HCEC 1CT (cell line): ENCODE measurements around the gene UBE2O.
"Not testable (repeated sequence)": the region's sequence is repeated elsewhere in the genome, so short reads cannot be mapped to it uniquely, and the experiment has no call there.

Experiments used
- DNase-seq: peaks from one replicate; pipeline ENCODE4 v3.0.0-alpha.2; 2017

UBE2O gene

DNA sequence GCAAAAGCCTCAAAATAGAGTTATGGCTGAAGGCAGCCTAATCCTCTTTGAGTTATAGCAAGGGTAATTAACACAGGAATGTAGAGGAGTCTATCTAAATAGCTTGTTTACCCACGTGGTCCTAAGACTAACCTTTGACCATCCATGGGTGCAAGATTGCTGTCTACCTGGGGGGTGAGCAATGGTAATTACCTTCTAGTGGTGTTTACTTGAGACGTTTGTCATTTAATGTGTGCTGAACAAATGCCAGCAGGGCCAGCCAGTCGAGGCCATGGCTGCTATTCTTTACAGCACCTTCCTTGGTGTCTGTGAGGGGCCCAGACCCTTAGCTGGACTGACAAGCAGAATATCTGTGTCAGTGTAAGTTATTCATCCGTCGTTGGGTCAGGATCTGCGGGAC is 85.3 kb downstream of the UBE2O start:
- no peak for DNase-seq

DNA sequence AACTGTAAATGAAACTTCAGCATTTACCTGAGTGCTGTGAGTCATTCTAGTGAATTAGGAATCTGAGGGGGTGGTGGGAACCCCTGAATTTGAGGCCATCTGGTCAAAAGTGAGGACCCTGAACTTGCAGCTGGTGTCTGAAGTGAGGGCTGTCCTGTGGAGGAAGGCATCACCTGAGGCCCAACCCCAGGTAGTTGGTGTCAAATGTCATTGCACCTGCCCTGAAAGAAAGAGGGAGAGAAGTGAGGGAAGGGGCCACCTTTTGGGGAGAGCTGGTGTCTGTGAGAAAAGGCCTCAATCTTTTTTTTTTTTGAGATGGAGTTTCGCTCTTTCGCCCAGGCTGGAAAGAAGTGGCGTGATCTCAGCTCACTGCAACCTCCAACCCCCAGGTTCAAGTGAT is 86.7 kb downstream of the UBE2O start:
- no peak for DNase-seq

DNA sequence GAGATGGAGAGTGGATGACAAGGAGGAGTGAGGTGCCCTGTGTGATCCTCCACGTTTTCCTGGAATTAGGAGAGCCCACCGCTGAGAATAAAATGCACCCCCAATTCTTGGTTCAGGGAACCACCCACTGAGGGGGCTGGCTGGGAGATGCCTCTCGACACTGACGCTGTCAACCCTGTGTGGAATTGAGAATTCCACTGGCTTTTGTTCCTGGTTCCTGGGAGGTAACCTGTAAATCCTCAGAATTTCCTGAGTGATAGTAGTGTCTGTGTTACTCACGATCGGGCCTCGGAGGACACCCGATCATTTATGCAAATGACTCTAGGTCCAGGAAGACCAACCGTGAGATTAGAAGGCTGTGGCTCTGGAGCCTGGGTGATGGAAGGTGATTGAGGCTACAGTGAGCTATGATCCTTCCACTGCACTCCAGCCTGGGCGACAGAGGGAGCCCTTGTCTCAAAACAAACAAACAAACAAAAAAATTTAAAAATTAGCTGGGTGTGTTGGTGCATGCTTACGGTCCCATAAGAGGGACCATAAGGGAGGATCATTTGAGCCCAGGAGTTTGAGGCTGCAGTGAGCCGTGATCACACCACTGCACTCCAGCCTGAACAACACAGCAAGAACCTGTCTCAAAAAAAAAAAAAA is 87.6 kb downstream of the UBE2O start:
- DNase-seq: no peak

DNA sequence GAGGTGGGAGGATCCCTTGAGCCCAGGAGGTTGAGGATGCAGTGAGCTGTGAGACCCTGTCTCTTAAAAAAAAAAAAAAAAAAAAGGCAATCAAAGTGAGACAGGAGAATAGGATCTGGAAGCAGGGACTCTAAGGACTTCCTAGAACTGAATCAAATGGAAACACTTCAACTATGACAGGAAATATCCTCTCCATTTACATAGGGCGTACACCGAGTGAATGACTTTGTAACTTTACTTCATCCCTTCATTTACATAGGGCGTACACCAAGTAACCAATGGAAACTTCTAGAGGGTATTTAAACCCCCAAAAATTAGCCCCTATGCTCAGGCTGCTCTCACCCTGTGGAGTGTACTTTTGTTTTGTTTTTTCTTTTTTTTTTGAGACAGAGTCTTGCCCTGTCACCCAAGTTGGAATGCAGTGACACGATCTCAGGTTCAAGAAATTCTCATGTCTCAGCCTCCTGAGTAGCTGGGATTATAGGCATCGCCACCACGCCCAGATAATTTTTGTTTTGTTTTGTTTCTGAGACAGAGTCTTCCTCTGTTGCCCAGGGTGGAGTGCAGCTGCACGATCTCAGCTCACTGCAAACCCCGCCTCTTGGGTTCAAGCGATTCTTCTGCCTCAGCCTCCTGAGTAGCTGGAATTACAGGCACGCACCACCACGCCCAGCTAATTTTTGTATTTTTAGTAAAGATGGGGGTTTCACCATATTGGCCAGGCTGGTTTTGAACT is 89.7 kb downstream of the UBE2O start:
- no peak for DNase-seq

DNA sequence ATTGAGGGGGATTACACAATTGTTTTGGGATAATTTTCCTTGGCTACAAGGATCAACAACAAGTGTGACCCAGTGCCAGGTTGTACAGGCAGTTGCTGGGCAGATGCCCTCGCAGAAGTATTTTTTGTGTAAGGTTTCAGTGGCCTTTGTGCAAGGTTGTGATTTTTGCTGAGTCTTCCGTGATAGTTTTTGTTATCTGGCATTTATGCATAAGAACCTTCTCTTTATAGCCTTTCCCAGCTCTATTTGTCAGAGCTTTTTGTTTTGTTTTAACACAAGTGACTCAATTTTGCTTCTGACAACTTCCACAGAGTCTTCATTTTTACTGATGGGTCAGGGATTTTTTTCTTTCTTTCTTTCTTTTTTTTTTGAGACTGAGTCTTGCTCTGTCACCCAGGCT is 92.5 kb downstream of the UBE2O start:
- DNase-seq: no peak

DNA sequence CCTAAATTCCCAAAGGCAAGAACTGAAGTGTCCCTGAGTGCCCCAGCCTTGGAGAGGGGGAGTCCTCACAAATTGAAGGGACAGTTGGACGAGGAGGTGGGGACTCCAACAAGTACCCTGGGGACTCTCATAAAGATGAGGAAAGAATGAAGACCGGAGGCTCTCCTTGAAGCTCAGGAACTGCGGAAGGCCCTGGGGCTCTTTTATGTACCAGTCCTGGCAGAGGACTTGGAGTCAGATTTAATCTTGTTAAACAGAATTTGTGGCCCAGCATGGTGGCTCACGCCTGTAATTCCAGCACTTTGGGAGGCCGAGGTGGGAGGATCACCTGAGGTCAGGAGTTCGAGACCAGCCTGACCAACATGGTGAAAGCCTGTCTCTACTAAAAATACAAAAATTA is 93.2 kb downstream of the UBE2O start:
- DNase-seq: not testable (repeated sequence)

DNA sequence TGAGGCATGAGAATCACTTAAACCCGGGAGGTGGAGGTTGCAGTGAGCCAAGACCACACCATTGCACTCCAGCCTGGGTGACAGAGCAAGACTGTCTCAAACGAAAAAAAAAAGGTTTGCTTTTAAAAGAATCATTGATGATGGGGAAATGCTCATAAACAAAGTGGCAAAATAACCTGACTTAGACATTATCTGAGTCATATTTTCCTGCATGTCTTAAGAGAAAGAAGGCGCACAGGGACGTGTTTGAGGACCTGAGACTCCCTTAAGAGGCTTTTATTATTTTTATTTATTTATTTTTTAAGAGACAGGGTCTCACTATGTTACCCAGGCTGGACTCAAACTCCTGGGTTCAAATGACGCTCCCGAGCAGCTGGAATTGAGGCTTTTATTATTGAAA is 93.6 kb downstream of the UBE2O start:
- no peak for DNase-seq

DNA sequence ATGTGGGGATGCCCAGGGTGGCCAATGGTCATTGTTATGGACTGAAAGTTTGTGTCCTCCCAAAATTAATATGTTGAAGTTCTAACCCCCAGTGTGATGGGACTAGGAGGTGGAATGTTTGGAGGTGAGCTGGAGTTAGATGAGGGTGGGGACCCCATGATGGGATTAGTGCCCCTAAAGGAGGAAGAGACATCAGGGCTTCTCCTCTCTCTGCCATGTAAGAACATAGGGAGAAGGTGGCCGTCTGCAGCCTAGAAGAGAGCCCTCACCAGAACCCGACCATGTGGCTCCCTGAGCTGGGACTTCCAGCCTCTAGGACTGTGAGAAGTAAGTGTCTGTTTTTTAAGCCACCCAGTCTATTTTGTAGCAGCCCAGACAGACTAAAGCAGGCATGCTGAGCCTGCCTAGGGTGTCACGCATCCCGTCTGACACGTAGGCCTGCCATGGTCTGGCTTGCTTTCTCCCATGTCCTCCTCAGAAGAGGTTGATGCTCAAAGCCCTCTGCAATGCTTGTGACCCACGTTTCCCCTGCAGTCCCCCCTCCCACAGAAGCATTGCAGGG is 95.3 kb downstream of the UBE2O start:
- DNase-seq: no peak

DNA sequence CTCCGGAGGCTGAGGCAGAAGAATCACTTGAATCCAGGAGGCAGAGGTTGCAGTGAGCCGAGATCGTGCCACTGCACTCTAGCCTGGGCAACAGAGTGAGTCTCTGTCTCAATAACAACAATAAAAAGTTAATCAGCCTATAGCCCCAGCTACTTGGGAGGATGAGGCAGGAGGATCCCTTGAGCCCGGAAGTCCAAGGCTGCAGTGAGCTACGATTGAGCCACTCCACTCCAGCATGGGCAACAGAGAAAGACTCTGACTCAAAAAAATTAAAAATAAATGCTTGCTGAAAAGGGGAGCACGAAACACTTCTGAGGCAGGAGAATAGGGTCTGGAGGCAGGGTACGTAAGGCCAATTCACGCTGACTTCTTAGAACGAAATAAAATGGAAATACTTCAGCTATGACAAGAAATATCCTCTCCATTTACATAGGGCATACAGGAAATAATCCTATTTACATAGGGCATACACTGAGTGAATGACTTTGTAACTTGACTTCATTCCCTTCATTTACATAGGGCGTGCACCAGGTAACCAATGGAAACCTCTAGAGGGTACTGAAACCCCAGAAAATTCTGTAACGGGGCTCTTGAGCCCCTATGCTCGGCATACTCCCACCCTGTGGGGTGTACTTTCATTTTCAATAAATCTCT is 96.0 kb downstream of the UBE2O start:
- DNase-seq: no peak

DNA sequence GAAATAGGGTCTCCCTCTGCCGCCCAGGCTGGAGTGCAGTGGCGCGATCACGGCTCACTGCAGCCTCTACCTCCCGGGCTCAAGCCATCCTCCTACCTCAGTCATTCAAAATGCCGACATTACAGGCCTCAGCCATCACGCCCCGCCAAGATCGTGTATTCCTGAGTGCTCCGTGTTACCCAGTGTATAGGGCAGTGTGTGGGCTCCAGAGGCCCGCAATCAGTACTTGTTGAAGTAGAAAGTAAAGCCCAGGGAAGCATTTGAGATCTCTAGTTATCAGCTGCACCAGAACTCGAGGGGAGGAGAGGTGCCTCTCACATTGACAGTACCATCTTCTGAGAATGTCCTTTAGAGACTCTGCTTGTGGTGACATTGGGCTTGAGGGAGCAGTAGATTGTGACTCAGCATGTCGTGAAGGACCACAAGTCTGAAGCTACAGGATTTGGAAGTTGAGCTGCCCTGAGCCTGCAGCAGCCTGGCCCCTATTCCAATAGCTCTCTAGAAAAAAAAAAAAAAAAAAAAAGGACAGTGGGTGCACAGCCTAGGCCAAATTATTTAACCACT is 98.1 kb downstream of the UBE2O start:
- no peak for DNase-seq

DNA sequence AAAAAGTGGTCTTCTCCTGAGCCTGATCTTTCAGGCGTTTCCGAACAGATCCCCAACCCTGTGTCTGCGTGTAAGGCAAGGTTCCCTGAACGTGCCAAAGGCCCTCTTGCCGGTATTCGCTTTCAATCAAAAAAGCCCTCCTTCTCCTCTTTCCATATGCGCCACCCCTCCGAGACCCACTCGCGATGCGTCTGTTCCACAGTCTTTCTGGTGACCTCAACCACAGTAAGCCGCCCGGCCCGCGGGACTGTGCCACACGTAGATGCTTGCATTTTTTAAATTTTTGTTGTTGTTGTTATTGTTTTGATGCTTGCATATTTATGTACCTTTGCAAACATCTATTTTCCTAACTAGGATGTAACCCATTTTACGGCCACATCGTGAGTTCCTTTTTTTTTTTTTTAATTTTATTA is 98.6 kb downstream of the UBE2O start:
- DNase-seq: no peak

DNA sequence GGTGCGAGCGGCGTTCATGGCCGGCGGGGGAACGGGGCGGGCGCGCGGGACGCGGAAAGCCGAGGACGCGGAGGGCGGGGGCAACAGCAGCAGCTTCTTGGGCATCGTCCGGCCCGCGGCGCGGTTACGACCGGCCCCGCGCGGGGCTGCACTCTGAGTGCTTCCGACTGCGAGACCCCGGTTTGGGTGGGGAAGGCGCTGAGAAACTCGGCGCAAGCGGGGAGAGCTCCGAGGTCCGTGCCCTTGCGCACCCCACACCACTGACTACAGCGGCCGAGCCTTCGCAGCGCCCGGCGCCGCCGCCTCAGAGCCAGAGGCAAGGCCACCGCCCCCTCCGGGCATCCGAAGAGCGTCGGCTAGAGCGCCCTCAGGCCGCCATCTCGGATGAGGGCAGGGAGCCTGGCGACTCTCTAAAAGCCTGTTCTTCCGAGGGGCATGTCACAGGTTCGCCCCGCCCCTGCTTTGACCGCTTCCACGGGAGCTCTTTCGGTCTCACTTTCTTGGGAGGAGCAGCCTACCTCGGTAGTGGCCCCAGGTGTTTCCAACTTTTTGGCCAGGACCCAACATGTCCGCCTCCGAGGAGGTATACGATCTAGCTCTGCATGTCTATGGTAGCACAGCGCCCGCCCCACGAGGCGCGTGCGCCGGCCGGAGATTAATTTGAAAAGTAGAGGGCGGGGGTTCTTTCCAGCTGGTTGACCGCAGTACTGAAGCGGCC is 99.2 kb downstream of the UBE2O start, which contains the start of gene PRPSAP1:
Gene PRPSAP1, minus strand, starts transcription at position 318 of the 718 bp plus-strand sequence. Its CDS starts 213 bp downstream, at position 105.
- peak; percentile 93 for DNase-seq

DNA sequence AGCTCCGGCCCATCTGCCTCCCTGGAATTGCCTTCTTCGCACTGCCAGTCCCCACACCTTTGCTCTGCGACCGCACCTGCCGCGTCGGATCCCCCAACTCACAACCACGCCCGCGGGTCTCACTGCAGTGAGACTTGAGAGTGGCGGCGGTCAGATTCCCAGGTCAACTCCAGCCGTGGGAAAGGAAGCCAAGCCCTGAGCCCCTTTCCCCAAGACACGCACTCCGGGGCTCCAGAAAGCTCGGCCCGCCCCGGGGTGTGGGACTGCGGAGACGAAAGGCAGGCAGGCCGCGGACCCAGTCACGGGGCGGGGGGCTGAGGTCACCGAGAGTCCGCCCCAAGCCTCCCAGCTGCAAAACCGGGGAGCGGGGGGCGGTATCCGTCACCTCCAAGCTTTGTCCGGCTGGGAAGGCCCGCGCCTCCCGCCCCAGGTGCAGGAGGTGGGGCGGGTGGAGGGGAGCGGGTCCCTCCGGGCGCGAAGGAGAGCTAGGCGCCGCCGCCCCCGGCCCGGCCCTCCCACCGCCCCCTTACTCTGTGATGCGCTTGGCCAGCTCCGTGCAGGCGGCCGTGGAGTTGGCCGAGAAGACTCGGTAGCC is 99.9 kb downstream of the UBE2O start:
- DNase-seq: no peak

DNA sequence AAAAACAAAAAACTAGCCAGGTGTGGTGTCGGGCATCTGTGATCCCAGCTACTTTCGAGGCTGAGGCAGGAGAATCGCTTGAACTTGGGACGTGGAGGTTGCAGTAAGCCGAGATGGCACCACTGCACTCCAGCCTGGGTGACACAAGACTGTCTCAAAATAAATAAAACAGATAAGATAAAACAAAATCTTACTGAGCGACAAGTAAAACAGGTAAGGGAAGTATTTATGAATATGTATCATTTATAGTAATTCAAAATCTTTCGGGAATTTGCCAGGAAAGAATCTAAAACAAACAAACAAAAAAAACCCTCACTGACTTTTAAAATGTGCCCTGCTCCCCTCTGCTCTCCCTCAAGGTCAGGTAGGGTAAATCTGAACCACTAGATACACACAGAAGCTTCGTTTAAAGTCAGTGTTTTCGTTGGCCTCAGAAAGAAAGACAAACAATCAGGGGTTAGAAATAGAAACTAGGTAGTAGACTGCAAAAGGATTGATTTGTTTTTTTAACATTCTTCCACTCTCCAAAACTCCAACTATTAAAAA is 101.4 kb downstream of the UBE2O start:
- DNase-seq: no peak

DNA sequence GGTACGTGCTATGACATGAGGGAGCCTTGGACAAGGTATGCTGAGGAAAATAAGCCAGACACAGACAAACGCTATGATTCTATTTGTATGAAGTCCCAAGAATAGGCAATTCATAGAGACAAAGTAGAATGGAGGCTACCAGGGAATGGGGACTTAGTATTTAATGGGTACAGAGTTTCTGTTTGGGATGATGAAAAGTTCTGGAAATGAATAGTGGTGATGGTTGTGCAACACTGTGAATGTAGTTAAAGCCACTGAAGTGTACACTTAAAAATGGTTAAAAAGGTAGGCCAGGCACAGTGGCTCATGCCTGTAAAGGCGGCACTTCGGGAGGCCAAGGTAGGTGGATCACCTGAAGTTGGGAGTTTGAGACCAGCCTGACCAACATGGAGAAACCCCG is 102.5 kb downstream of the UBE2O start:
- DNase-seq: no peak

DNA sequence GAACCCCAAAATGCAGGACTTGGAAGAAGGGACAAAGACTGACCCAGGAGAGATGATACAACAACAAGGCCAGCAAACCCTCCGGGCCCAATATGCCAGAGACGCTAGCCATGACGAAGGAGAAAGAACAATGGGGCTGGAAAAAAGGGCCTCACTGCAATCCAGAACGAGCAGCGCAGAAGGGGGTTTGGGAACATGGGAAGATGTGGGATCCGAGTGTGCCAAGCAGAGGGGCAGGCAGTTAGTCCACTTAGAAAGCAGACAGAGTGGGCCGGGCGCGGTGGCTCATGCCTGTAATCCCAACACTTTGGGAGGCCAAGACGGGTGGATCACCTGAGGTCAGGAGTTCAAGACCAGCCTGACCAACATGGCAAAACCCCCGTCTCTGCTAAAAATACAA is 106.0 kb downstream of the UBE2O start:
- DNase-seq: not testable (repeated sequence)

DNA sequence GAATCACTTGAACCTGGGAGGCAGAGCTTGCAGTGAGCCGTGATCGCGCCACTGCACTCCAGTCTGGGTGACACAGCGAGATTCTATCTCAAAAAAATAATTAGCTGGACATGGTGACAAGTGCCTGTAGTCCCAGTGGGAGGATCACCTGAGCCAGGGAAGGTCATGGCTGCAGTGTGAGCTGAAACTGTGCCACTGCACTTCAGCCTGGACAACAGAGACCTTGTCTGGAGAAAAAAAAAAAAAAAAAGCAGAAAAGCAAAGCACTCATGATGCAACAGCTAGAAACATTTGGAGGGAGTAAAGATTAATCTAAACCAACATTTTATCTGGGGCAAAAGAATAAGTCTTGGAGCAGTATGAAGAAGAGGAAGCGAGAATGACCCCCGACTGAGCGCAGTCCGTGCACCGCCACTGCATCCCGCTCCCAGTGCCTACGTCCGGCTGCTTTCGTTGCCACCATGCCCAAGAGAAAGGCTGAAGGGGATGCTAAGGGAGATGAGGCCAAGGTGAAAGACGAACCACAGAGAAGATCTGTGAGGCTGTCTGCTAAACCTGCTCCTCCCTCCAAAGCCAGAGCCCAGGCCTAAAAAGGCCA is 107.5 kb downstream of the UBE2O start:
- DNase-seq: no peak

DNA sequence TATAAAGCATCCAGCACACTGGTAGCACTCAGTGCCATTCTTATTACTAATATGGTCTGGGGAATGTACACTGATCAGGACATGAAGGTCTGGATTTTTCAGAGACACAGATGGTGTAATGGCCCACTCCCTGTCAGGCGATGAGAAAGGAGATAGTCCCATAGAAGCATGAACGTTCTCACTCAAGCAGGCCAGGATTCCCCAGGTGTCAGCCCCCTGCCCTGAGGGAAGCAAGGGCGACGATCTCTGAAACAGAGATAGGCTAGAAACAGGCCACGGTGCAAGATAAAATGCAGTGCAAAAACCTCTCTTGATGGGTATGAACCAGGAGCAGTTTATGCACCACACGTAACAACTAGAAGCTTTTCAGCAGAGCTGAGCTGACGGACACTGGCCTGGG is 109.8 kb downstream of the UBE2O start:
- no peak for DNase-seq

DNA sequence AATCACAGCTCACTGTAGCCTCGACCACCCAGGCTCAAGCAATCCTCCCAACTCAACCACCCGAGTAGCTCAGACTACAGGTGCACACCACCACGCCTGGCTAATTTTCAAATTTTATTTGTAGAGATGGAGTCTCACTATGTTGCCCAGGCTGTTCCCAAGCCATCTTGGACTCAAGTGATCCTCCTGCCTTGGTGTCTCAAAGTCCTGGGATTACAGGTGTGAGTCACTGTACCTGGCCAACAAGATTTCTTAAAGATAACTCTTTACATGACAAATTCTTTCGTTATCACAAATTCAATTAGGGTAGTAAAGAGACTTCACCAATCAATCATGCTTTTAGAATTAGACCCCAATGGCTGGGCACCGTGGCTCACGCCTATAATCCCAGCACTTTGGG is 111.7 kb downstream of the UBE2O start:
- no peak for DNase-seq
